Renal pelvis (tissue), 4 donors: Measurements from ENCODE around the gene RBKS. TPM values are rescaled to one million over a fixed set of nuclear protein-coding genes. Genes with fewer than 3 reads are reported as not detected.

ENCODE experiments used
- DNase-seq: peaks from one replicate; pipeline ENCODE4 v3.0.0-alpha.2; 2013
- polyA plus RNA-seq, 3 donors: library from polyadenylated mRNA; unstranded; fragments of 120-200 nt; gene quantifications; one replicate each; pipeline ENCODE4 v1.2.1, GENCODE V29; 2013; ENCODE audit not compliant: insufficient read length in 3 of 3

Gene RBKS
- polyA plus RNA-seq, 3 donors = 7.4 to 10.1 (median 8.4) TPM

DNA sequence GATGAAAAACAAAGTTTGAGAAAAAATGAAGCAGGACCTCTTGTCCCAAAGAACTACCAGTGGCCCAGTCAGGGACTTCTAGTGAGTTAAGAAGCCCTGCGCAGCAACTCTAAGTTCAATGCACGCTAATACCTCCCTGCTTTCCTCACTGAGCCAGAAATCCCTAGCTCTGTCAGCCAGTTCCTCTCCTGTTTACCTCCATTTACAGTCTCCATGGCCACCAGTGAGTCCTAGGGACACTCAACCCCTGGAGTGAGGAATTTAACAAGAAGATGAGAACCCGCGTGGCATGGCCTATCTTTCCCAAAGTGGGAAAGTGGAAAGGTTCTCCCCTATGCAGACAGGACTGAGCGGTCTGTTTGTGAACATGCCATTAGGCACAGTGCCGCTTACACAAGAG is 87.6 kb downstream of the RBKS start:
- no peak for DNase-seq

DNA sequence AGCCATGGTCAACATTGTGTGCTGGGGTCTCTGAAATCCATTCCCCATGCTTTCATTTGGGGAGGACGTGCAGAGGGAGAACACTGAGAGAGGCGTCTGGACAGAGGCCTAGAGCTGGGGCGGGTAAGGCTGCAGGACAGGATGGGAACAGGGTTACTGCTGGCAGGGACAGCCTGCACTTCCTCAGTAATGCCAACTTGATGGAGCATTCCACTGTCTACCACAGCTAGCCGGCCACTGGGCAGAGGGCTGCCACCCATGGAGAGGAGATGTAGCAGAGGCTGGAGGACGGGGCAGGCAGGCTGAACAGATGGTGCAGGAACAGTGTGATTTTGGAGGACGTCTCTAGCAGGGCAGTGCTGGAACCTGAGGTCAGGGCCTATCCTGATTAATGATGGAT is 89.3 kb downstream of the RBKS start:
- no peak for DNase-seq

DNA sequence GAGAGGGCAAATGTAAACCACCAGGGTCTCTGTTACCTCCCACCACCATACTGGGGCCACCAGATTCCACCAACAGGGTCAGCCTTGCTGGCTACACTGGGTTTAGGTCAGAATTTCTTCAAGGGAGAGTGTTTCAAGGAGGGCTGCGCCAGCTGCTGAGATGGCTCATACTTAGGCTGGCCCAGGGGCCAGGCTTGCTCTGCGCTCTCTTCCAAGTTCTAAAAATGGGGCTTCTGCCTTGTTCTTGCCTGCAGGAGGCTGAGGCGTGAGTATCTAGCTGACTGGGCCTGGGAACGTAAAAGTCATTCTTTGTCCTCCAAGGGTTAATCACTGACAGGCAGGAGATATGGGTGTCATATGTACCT is 90.6 kb downstream of the RBKS start:
- no peak for DNase-seq

DNA sequence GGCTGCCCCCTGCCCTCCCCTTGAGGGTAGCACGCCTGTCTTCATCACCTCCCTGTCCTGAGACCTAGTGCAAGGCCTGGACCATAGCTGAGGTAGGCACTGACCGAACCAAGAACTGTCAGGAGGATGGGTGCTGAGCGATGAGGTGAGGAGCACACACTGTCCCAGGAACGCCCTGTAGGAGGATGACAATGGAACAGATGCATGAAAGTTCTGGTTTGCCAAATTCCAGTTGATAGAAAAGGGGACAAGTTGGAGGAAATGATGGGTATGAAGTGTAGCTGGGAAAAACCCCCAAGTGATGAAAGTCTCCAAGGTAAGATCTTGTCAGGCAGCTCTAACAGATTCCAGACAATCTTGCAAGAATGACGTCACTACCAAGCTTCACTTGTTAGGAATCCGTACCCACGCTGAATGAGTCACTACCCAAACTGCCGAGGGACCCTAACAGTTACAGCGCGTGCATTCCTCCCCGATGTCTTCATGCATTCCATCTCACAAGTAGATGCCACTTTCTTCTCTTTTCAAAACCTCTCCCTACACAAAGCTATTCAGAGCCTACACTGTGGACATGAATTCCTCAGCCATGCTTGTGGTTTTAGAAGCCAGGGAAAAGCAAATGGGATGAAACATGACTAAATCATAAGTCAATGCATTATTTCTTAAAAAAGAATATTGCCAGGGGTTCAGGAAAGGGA is 91.1 kb downstream of the RBKS start:
- peak; percentile 21 for DNase-seq

DNA sequence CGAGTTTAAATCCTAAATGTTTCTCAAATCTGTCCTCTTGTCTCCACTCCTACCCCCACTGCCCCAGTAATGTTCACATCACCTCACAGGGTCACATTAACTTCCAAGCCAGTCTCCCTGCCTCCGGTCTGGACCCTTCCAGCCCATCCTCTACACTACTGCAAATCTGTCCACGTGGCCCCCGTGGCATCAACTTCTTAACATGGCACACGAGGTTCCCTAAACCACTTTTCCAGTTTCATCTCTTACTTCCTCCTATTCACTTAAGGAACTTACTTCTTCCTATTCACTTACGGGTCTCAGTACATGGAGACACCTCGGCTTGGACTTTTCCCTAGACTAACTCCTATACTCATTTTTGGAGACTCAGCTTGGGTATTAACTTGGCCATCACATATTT is 91.7 kb downstream of the RBKS start:
- no peak for DNase-seq

DNA sequence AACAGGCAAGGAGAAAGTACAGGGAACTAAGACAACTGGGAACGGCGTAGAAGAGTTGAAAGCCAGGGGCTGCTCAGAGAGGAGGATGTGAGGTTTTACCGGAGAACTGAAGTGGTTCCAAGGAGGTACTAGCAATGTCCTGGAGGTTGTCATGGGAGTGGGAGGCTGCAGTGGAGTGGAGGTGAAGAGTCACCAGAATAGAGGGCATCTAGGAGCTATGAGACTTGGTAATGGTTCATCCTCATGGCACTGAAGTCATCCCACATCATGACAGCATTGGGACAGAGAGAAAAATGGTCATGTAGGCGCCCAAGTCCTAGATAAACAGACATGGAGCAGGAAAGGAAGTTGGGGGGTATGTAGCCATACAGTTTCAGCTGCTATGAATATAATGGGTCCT is 92.3 kb downstream of the RBKS start:
- no peak for DNase-seq

DNA sequence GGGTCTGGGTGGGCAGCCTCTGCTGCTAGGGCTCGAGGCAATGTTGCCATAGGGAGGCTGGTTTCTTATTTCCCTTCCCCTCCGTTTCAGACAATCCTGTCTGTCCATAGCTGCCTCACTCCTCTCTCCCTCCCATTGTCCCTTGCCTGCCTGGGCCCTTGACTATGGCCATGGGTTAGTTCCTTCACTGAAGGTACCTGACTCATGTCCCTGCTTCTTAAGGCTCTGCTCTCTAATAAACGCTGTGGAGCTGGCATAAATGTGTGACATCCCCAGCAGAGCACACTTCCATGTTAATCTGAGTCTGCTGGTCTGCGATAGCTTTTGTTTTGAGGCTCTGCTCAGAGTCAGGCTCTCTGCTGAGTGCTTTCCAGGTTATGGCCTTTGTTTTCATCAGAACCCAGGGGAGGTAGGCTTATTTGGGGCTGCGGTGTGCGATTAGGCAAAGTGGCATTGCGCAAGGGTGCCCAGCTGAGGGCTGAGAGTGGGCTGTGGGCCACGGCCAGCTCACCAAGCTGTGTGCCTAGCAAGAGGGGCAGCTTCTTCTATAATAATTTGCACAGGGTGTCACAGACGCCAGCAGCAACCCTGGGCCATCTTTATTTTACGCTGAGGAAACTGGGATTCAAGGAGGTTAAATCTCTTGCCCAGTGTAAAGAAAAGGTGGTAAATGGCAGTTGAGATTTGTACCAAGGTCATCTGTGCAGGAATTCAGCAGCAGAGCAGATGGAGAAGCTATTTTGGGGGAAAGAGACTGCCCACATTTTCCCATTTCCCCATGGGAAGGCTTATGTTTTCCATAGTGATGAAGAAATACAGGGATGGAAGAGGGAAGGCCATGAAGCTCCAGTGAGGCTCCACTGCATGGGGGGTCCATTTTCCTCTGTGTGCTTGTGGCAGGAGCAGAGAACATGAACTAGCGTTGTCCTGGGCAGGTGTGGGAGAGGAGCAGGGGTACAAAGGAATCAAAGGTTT is 93.1 kb downstream of the RBKS start:
- no peak for DNase-seq

DNA sequence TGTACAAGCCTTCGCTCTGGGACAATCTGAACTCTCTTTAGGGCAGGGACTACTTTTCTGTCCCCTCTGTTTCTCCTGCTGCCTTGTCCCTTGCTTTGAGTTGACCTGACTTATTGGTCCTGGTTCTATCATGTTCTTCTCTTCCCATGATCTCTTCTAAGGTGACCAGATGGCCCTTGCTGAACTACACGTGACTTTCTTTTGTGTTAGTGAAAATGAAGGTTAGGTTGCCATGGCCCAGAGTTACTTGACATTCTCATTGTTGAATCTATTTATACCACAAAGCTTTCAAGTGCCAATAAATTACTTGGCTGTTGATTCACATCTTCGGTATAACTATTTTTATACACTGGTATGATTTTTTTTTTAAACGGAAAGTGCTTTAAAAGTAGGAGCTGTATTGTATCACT is 94.3 kb downstream of the RBKS start:
- DNase-seq = no peak

DNA sequence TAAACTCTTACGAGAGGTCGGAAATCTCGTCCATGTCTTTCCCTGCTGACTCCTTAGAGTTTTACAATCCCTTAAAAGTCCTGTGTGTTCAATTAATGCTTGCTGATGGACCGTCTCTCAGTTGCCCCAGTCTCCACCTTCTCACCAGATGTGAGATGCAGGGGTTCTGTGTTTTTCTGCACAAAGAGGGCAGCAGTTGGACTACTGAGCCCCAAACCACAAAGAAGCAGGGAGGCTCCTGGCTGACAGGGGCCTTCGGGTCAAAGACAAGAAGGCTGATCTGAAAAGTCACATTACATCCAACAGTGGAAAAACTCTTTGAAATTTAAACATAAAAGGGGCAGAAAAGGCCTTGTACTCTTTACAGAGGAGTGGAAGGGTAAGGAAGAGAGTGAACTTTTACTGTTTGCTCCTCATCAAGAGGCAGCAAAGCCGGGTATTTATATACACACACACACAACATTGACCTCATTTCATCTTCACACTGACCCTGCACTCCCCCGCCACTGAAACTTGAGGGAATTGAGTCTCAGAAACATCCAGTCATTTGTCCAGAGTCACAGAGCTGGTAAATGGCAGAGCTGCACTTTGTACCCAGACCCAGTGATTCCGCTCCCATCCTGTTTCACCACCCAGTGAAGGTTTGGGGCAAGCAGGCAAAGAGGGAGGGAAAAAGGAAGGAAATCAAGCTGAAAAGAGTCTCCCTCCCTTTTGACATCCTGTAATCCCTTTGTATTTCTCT is 94.9 kb downstream of the RBKS start:
- DNase-seq = no peak

DNA sequence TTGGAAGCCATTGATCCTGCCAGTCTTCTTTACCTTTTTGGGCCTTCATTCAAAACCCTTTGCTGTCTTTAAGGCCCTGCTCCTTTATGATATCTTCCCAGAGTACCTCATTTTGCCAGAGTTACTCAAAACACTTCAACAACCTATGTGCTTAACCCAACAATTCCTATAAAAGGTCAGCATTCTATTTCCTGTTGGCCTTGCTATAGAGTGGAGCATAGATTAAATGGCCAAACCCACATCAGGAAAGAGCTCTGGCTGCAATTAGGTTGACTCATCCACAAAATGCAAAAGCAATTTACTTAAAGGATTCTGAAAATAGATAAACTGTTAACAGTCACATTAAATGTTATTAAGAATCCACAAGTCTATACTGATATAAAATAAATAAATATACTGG is 97.4 kb downstream of the RBKS start:
- no peak for DNase-seq

DNA sequence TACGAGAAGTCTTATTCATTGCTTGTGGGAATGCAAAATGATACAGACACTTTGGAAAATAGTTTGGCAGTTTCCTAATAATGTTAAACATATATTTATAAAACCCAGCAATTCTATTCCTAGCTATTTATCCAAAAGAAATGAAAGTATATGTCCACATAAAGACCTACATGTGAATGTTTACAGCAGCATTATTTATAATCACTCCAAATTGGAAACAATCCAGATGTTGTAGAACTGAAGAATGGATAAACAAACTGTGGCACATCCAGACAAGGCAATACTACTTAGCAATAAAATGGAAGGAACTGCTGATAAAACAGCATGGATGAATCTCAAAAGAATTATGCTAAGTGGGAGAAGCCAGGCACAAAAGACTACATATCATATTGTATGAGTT is 99.4 kb downstream of the RBKS start:
- DNase-seq = no peak

DNA sequence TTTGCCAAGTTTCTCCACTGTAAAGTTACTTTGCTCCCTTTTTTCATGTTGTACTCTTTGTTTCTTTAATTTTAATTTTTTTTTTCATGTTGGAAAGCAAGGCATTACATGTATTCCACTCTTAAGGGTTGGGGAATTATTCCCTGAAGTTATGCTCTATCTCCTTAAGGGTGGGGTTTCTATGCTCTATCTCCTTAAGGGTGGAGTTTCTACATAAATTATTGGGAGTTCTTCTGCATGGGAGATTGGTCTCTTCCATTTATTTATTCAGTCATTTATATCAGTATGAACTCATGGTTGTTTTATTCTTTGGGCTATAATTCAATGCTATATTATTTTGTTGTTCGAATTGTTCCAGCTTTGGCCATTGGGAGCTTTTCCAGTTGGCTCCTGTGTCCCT is 107.5 kb downstream of the RBKS start:
- no peak for DNase-seq

DNA sequence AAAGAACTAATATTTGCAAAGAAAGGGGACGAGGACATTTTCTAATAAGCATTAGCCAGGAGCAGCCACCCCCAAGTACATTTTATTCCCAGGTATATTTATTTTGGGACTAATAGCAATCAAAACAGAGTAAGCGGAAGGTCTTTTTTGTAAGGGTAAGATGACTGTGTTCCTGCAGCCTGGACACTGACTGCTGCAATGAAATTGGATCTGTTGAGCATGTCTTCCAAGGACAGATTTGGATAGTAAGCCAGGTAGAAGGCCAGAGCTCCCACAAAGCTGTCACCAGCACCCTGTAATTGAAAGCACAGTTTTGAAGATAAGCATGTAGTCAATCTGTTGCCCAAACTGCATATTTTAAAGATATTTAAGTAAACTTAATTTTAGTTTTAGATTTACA is 108.7 kb downstream of the RBKS start:
- no peak for DNase-seq

DNA sequence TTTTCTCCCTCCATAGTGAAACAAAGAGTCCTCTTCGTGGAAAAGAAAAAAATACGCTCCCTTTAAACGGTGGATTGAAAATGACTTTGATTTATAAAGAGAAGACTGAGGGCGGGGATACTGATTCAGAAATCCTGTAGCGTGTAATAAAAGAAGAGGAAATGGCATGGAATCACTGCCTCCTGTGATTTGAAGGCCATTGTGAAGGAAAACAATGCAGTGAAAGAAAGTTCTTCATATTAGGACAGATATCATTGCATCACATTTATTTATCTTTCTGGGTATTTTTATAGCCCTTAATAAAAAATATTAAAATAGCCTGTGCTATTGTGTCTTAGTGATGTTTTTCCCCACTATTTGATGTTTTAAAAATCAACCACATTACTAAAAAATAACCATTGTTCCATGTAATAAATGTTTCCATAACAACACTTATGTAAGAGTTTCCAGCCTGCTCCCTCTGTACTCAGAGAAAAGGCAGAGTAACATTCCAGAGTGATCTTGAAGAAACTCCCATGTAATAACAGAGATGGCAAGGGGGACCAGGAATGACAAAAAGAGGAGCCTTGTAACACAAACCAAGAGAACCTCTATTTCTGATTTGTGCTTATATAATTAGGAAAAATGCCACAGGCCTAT is 110.7 kb downstream of the RBKS start:
- no peak for DNase-seq

DNA sequence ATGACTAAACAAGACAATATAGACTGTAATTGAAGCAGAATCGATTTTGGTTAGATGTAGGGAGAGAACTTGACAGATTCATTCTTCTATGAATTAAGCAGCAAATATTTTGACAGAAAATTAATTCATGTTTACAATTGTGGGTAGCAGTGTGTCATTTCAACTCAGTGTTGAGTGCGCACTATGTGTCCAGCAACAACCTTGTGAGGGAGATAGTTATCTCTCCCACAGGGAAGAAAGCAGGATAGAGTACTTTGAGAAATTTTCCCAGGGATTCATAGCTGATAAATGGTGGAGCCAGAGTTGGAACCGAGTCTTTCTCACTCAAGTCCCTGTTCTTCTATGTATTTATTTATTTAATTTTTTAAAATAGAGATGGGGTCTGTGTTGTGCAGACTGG is 113.5 kb downstream of the RBKS start:
- no peak for DNase-seq

DNA sequence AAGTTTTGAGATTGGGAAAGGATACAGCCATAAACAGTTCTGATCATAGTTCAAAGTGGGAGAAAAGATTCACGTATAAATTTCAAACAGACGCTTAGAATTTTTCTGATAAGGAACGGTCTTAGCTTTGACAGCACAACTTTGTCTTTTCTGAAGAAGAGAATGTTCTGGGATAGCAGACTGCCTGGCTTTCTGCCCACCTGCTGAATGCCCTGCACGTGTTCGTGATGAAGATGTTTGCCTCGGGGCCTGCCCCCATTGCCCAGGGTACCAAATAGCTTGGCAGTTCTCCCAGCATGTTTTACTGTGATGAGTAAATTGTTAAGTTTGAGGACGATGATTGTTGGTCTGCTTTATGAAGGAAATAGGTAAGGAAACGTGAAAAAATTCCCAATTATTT is 114.1 kb downstream of the RBKS start:
- DNase-seq = no peak

DNA sequence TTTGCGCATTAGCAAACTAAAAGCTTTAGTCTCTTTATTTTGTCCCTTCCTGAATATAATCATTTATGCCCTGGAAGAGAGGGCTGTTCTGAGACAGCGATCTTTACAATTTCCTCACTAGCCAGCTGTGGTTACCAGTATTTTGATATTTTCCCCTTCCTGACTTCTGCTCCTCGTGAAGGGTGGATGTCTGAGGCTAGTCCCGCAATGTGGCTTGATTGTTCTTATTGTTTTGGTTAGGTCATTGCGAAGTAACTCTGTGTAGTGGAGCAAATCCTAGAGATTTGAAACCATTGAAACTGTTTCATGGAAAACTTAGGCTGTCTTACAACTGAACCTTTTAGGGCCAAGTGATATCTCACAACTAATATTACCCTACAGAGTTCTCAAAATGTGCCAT is 116.2 kb downstream of the RBKS start:
- DNase-seq = no peak

DNA sequence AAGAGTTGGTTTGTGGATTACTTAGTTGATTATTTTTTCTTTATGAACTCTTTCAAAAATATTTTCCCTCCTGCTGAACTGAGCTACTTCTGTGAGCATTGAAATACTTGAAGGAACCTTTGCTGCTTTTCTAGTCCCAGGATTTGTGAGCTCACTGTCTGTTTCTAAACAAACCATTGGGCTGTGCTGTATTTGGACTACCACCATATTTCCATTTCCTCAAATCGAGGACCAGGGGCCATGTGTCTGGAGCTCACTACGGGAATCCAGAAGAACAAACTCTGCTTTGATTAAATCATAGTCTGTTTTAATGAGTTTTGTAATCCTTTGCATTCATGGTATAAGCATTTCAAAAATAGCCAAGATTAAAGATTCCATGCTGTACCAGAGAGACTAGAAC is 117.4 kb downstream of the RBKS start:
- DNase-seq = no peak

DNA sequence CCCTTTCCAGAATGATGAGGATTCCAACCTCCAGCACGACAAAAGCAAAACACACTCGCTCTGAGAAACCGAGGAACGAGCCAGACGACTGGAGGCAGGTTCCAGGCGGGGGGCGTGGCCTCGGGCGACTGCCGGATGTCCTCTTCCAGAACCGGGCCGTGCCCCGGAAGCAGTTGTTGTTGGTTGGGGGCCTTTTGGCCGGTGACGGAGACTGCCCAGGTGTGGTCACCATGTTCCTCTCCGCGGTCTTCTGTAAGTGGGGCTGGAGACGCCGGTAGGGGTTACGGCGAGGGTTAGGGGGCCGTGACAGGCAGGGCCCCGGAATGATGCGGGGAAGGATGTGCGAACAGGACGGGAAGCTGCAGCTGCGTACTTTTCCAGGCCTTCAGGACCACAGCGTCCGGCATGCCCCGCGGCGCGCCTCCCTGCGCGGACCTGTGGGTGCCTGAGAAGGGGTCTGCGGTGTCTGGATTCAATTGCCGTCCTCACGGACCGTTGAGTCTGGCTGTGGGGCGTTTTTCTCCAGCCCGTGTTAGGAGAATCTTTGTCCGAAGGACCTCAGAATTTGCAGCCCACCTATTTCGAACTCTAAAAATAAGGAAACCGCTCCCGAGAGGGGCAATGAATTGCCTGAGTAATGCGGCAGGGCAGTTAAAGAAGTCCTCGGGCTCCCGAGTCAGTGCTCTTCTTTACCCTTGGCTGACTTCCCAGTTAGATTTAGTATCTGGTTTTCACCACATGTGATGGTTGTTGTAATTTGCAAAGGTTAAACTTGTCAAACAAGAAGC is 118.4 kb downstream of the RBKS start, which contains the start of gene MRPL33:
TSS of gene MRPL33 (plus strand) at position 172 of the 788 bp plus-strand sequence. CDS start at position 231, 59 bp downstream.
- DNase-seq = peak; percentile 94

DNA sequence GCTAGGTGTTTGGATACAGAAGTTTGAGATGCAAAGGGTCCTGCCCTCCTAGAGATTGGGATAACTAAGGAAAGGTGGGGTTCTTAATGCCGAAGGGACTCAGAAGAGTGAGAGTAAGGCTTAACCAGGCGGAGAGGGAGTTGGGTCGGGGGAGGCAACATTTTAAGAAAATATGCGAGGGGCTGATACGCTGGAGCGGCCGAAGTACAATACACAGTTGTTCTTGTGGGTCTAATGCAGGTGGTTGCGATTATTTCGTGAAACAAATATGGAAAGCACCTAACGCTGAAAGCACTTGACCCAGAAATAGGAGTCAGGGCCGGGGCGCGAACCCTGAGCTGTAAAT is 119.0 kb downstream of the RBKS start:
- no peak for DNase-seq

DNA sequence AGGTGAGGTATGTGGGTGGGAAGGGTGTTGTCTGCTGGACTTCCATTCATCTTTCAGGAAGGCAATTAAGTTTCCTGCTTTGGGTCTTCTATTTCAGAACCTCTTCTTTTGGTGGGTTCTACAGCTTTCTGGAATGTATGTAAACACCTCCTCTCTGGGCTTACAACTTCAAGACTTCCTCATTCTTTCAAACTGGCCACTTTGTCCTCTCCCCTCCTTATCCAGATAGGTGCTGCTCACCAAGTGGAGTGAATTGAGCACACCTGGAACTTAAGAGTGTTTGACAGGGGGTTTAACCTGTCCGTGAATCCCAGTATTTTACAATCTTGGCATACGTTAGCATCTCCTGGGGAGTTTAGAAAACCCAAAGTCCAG is 123.9 kb downstream of the RBKS start:
- DNase-seq = no peak
